Activated CD4-positive, alpha-beta T cell treated with anti-CD3 and anti-CD28 coated beads for 4 hours (primary cell): ENCODE measurements around the gene NFATC2.

Experiments
- DNase-seq, 2 donors: peaks; one replicate each; pipeline ENCODE4 v3.0.0-alpha.2; 2020

The NFATC2 gene

DNA sequence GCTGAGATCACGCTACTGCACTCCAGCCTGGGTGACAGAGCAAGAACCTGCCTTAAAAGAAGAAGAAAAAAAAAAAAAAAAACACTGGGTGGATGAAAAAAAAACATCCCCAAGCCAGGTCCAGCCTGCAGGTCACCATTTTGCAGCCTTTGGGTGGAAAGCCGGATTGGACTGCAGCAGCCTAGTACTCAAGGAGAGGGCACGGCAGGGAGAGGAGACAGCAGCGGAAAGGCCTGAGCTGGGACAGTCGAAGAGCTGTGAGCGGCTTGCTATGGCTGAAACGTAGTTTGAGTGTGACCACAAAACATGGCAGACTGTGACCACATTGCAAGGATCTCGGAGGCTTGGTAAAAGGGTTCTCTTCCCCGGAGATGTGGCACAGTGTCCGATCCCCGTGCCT, 173.0 kb downstream of the NFATC2 start:
- no peak for DNase-seq

DNA sequence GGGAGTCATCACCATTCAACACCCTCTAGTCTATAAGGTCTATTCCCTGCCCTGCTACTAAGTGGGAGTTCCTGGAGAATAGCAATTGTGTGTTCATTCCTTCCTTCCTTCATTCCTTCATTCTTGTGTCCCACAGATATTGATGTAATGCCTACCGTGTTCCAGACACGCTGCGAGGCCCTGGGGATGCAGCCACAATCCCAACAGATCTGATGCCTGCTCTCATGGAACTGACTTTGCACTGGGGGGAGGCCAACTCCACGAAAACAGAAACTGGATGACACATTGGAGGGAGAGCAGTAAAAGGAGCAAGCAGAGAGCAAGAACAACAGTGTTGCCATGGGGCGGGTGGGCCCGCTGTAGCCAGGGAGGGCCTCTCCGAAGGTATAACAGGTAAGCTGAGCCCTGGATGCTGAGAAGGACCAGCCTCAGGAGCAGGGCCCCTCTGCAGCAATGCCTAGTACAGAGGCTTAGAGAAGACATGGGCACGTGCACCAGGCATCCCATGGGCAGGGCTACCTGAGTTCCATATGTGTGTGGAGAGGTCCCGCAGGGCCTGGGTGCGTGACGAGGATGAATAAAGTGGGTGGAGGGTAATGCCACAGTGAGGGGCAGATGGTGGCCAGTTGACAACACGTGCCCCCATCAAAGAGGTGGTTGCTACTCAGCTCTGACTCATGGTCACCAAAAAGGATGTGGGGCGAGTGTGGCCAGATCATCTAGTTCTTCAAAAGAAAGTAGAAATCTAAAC, 173.9 kb downstream of the NFATC2 start:
- no peak for DNase-seq

DNA sequence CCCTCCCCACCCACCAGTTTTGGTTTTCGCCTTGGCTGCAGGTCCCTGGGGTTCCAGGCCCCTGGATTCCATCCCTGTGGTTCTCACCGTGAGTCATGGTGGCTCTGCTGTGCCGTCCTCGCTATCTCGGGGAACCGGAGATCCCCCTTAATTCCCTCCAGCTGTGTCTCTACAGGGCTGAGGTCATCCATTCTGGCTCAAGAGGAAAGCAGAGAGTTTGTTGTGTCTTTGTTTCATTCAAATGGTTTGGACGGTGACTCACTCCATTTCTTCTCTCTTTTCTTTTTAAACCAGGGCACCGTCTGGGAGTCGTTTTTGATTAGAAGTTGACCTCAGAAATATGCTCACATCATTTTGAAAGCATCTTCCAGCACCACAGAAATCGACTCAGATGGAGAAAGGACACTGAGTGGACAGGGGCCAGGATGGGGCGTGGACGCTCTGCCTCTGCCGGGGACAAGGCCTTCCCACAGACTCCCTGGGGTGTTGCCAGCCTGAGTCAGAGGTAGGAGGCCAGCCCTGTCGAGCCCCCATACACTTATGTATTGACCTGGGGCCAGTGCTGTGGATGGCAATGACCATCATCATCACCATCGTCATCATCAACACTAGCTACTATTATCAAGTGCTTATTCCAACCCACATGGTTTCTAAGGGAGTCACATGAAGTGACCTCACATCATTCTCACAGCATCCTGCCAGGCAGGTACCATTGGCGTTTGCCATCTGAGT, 176.2 kb downstream of the NFATC2 start:
- no peak for DNase-seq

DNA sequence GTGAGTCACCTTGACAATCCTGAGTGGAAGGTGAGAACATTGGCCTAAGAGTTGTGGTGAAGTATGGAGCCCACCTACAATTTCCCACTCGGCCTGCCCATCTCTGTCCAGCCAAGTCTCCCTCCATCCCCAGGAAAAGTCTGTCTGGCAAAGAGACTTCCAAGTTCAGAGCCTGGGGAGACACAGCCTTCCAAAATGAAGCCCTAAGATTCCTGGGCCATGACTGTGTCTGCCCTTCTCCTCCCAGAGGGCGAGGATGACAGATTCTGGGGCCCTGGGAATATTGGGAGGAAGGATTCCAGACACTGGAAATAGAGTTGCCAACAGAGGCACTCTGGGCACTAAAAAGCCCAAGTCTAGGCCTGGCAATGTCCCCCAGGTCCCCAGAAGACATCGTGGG, 176.8 kb downstream of the NFATC2 start:
- no peak for DNase-seq

DNA sequence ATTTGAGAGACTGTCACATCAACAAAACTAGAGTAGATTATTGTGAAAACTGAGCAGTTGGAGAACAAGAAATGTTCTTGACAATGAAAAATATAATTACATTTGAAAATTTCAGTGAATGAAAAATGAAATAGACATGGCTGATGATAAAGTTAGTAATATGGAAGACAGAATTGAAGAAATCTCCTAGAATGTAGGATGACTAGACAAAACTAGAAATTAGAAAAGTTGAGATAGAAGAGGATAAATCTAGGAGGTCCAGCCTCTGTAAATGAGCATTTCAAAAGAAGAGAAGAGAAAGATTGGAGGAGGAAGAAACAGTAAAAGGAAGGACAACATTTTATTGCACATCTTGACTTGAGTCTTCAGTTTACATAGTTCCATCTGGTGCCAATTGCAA, 178.7 kb downstream of the NFATC2 start:
- no peak for DNase-seq

DNA sequence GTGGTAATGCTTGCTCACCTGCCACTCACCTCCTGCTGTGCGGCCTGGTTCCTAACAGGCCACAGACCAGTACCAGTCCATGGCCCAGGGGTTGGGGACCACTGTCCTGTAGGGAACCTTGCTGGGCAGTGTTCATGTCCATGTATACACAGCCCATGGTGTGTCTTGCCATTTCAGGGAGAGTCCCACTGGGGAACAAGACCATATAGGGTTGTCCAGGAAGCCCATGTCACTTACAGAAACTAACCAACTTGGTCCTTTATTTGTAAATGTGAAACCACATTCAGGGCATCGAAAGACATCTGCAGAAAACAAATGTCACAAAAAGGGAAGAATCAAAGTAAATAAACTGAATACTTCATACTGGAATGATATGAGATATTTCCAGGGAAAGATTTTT, 179.1 kb downstream of the NFATC2 start:
- no peak for DNase-seq

DNA sequence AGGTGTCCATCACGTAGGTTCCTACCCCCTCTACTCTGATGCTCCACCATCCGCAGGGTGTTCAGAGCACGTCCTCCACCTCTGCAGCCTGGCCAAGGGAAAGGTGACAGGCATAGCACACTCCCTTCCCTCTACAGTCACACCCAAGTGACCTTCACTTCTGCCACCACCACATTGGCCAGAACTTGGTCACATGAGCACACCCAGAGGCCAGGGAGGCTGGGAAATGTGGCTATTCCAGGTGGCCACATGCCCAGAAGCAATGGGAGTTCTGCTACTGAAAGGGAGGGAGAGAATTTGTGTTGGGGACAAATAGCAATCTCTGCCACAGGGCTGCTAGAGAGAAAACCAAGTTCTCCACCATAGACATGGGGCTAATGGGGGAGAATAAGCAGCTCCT, 180.3 kb downstream of the NFATC2 start:
- no peak for DNase-seq

DNA sequence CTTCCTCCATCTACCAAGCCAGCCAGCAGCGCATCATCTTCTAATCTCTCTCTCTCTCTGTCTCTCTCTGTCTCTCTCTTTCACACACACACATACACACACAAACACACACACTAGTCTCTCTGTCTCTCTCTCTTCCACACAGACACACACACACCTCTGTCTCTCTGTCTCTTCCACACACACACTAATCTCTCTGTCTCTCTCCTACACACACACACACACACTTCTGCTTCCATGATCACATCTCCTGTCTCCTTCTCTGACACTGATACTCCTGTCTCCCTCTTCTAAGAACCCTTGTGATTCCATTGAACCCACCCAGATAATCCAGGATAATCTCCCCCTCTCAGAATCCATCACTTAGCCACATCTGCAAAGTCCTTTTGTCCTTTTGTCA, 181.3 kb downstream of the NFATC2 start:
- DNase-seq = no peak

DNA sequence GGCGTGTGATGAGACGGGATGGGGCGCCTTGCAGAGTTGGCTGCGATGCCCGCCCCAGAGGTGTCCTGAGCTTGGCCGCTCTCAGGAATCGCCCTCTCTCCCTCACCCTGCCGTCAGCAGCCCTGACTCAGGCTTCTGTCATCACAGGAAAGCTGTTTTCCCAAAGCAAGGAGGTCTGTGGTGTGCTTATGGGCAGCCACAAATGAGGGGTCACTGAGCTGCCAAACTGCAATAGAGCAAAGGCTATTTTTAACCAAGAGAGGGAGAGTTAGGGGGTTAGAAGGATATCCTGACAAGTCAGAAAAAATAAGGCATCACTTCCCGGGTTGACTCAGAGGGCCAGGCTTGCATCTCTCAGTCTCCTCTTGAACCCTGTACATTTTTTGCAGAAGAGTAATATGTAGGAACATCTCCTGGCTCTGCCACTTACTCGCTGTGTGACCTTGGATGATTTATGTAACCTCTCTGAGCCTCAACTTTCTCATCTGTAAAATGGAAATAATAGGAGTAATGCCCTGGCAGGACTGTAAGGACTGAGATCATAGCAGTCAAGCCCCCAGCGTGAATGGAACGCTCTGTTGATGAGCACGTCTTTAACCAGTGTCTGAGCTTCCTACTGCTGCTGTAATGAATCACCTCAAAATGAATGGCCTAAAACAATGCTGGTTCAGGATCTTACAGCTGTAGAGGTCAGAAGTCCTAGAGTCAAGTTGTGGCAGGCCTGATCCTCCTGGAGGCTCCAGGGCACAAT, 181.9 kb downstream of the NFATC2 start:
- DNase-seq = no peak

DNA sequence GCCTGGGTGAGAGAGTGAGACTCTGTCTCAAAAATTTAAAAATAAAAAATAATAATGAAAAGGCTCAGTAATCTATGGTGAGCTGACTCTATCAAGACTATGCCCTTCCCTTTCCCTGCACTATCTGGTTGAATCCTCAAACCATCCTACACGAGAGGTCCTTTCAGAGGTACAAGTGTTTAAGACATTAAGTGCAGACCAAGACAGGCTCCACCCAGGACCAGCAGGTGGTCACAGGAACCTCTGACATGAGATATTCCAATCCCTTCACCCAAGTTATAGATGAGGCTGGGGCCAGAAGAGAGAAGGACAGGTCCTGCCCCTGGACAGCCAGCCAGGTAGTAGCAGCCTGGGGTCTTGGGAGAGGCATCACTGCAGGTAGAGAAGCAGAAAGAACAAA, 182.6 kb downstream of the NFATC2 start:
- no peak for DNase-seq

DNA sequence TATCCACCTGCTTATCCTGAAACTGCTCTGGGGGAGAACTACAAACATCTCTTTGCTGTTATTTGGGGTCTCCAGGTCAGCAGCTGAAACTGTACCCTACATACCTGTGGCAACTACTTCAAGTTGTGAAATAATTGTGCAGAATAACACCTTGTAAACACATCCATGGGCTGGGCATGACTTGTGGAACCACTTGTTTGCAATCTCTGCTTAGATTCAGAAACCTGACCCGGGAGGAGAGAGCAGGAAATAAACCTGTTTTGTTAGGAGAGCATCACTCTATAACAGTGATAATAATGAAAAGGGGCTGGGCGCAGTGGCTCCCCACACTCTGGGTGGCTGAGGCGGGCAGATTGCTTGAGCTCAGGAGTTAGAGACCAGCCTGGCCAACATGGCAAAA, 183.1 kb downstream of the NFATC2 start:
- no peak for DNase-seq

DNA sequence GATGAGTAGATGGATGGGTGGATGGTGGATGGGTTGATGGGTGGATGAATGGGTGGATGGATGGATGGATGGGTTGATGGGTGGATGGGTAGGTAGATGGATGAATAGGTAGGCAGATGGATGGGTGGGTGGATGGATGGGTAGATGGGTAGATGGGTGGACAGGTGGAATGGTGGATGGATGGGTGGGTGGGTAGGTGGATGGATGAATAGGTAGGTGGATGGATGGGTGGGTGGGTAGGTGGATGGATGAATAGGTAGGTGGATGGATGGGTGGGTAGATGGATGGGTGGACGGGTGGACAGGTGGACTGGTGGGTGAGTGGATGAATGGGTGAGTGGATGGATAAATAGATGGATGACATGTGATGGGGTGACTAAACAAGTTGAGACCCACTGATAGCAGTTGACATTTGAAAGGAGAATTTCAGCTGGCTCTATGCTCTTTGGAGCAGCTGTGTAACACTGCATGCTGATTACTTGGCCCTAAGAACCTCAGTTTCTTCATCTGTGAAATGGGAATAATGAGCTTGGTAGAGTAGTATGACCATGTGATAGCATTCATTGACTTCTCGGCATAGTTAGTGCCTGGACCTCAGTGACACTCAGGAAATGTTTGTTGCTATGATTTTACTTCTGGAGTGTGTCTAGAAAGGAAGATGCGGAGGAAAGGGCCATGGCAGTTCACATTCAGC, 184.3 kb downstream of the NFATC2 start:
- DNase-seq = no peak

DNA sequence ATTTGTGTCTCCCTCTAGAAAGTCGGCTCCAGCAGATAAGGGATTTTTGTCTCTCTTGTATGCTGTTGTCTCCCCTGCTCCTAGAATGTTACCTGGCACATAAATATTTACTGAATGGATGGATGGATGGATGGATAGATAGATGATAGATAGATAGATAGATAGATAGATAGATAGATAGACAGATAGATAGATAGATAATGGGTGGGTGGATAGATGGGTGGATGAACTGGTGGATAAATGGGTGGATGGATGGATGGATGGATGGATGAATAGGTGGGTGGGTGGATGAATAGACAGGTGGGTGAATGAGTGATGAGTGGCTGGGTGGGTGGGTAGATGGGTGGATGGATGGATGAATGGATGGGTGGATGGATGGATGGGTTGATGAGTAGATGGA, 185.0 kb downstream of the NFATC2 start:
- DNase-seq = no peak

DNA sequence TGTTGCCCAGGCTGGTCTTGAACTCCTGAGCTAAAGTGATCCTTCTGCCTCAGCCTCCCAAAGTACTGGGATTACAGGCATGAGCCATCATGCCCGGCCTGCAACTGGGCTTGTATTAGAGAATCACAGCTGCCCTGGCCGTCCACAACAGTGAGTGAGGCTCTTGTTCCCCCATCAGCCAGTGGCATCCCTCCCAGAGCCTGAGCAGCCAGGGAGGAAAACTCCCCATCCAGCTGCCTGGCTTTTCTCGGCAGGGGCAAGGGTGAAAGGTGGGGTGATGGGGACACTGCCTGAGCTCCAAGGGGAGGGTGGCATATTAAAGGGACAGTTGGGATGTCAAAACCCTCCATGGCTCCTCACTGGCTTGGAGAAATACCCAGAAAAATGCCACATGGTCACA, 185.6 kb downstream of the NFATC2 start:
- no peak for DNase-seq

DNA sequence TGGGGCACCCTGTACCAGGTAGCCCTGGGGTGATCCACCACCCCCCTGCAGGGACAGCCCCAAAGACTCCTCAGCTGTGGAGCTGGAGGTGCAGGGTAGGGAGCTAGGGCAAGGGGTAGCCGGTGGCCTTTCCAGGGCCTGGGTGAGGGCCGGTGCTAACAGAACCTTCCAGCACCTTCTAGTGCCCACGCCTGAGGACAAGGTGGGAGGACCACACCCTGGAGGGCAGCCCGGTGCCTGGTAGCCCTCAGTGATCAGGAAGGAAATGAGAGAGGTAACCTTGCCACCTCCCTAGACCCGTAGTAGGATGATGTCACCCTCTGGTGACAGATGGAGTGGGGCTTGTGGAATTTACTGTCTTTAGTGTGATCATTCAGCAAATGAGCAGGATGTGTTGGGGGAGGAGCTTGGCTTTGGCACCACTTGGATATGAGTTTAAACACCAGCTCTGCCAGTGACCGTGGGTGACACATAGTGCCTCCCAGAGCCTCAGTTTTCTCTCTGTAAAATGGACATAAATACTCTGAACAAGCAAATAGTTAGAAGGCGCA, 187.7 kb downstream of the NFATC2 start:
- DNase-seq = no peak

DNA sequence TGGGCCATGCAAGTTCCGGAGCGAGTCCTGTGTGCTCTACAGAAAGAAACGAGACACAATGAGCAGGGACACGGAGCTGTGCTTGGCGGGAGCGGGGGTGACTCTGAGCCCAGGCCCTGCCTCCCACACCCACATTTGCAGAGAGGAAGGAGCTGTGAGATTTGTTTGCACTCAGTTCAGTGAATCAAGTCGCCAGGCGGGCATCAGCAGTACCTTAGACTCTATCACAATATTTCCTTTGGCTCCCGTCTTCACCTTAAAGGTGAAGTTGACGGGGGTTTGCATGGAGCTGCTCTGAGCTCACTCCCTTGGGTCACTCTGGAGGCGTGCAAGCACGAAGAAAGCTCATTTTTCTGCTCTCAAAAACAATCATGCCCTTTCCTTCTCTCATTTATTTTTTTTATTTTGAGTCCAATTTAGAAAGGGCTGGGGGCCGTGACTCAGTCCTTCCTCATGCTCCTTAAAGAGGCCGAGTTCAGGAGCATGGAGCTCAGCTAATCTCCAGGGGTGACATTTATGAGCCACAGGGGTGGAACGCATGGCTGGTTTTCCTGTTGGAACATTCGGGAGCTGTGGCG, 188.2 kb downstream of the NFATC2 start:
- no peak for DNase-seq

DNA sequence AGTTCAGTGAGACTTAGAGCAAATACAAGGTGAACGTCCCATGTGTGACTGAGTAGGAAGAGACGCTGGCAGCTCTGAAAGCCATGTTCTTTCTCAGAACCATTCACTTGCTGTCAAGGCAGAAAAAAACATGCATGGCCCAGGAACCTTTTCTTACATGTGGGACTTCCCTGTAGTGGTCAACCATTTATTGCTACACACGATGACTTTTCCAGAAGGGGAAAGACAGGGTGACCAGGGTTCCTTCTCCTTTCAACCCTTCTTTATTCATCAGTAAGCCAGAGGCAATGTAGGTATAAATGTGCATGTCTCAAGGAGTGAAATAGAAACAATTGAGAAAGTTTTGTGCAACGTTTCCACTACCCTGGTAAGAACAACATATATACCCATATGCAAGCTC, 189.0 kb downstream of the NFATC2 start:
- DNase-seq = no peak

DNA sequence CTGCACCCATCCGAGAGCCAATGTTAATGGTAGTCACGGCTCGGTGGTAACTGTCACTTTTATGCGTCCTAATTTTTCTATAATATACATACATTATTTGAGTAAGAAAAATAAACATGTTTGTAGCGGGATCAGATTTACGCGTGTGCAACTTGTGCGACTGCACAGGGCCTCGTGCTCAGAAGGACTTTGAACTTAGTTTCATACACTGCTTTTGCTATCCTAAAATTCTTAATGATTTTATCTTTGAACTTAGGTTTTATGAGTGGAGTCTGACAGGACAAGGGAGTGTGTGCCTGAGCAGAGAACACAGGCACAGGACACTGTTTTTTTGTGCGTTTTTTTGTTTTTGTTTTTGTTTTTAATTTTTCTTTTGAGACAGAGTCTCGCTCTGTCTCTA, 189.7 kb downstream of the NFATC2 start:
- DNase-seq = no peak

DNA sequence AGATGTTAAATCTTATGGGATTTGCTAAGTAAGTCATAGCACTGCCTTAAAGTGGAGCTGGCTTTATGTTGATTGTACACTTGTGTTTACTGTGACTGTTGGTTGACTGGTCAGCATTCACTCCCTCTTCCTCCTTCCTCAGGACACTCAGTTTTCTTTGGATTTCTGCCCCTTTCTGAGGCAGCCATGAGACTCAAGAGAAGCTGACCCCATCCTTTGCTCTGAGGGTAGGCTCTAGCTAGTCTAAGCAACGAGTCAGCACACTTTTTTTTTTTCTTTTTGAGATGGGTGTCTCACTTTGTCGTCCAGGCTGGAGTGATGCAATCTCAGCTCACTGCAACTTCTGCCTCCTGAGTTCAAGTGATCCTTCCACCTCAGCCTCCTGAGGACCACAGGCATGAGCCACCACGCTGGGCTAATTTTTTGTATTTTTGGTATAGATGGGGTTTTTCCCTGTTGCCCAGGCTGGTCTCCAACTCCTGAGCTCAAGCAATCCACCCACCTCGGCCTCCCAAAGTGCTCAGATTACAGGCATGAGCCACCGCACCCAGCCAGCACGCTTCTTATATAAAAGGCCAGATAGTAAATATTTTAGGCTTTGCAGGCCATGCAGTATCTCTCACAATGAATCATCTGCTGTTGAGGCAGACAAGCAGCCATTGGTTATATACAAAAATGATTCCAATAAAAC, 191.4 kb downstream of the NFATC2 start:
- no peak for DNase-seq

DNA sequence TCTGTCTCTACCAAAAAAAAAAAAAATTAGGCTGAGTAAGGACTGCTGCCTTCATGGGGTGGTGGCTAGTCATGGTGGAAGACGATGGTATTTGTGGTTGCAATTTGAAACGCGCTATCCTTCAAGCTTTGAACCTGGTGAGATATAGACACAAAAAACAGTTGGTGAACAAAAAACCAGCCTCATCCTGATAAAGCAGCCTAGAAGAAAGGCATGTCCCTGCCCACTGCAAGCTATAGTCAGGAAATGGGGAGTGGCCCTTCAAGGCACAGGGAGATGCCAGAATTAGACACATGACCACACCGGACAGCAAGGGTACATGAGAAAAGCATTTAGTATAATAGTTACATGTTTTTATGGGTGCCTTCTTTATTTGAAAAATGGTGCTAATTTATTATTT, 193.6 kb downstream of the NFATC2 start:
- no peak for DNase-seq

DNA sequence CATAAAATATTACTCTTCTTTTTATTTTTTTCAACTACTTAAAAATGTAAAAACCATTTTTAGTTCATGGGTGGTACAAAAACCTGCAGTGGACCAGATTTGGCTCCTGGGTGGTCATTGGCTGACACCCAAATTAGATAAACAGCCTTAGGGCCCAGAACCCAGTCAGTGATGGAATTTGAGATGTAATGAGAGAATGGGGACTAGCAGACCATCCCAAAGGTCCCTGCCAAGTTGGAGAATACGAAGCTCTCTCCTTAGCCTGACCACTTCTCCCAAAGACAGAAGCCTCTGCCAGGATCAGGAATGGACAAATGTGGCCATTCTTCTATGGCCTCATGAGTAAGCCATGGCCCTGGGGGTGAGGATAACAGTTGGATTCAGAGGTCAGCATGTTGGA, 194.7 kb downstream of the NFATC2 start:
- DNase-seq = no peak
